ENCODE data around the gene KRTAP27-1.

- TF ChIP-seq, protein P1, sequence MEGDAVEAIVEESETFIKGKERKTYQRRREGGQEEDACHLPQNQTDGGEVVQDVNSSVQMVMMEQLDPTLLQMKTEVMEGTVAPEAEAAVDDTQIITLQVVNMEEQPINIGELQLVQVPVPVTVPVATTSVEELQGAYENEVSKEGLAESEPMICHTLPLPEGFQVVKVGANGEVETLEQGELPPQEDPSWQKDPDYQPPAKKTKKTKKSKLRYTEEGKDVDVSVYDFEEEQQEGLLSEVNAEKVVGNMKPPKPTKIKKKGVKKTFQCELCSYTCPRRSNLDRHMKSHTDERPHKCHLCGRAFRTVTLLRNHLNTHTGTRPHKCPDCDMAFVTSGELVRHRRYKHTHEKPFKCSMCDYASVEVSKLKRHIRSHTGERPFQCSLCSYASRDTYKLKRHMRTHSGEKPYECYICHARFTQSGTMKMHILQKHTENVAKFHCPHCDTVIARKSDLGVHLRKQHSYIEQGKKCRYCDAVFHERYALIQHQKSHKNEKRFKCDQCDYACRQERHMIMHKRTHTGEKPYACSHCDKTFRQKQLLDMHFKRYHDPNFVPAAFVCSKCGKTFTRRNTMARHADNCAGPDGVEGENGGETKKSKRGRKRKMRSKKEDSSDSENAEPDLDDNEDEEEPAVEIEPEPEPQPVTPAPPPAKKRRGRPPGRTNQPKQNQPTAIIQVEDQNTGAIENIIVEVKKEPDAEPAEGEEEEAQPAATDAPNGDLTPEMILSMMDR (IDR thresholded peaks at IDR 0.05 in 8 of 11, conservative IDR thresholded peaks at IDR 0.05 in 3 of 11), result no peak
- no peak for TF ChIP-seq POLR2AphosphoS5 (IDR thresholded peaks at IDR 0.05)
- TF ChIP-seq POLR2A (IDR thresholded peaks at IDR 0.05), result no peak
Observed at GRCh38 chr21:30337276-30337744, at the start of gene KRTAP27-1.
